ENCODE results near the gene SEZ6L.

Gene SEZ6L

GRCh38 chr22:26333088-26333800 lies 164.0 kb downstream of the SEZ6L start:
- Histone ChIP-seq H3K9me3 (ENCODE audit: control insufficient read depth, low read length) (no peaks in the 10 kb centered on the region), H3K27ac (ENCODE audit: low read depth, low read length, severe bottlenecking) (no peak overlapping the region), H3K4me1 (ENCODE audit: control insufficient read depth, insufficient read depth, low read length, poor library complexity, severe bottlenecking) (no peaks in the 10 kb centered on the region), H3K4me3 (ENCODE audit: extremely low read depth, insufficient read depth, low read length, poor library complexity, severe bottlenecking) (no peak overlapping the region), H3K36me3 (ENCODE audit: control insufficient read depth, insufficient read depth, low read length) (no peaks in the 10 kb centered on the region)
- WGBS, 2 experiments (ENCODE audit: insufficient coverage in 2 of 2) = 84 to 89% methylated on average over 4 to 5 of the region's 5 CpGs

GRCh38 chr22:26334232-26334631 lies 165.0 kb downstream of the SEZ6L start:
- Histone ChIP-seq H3K4me1 (ENCODE audit: control insufficient read depth, insufficient read depth, low read length, poor library complexity, severe bottlenecking) (no peaks in the 10 kb centered on the region), H3K36me3 (ENCODE audit: control insufficient read depth, insufficient read depth, low read length) (no peaks in the 10 kb centered on the region), H3K9me3 (ENCODE audit: control insufficient read depth, low read length) (no peaks in the 10 kb centered on the region), H3K4me3 (ENCODE audit: extremely low read depth, insufficient read depth, low read length, poor library complexity, severe bottlenecking) (no peak overlapping the region), H3K27ac (ENCODE audit: low read depth, low read length, severe bottlenecking) (no peak overlapping the region)
- 89 to 98% methylated on average over 7 to 9 of the region's 9 CpGs for WGBS, 2 experiments (ENCODE audit: insufficient coverage in 2 of 2)

- WGBS, 2 experiments (ENCODE audit: insufficient coverage in 2 of 2) = 62 to 80% methylated on average over 2 of the region's 4 CpGs
- no peaks in the 10 kb centered on the region for H3K9me3 ChIP-seq (ENCODE audit: control insufficient read depth, low read length)
These were observed 167.5 kb downstream of the SEZ6L start for GRCh38 chr22:26336773-26337172.

DNA sequence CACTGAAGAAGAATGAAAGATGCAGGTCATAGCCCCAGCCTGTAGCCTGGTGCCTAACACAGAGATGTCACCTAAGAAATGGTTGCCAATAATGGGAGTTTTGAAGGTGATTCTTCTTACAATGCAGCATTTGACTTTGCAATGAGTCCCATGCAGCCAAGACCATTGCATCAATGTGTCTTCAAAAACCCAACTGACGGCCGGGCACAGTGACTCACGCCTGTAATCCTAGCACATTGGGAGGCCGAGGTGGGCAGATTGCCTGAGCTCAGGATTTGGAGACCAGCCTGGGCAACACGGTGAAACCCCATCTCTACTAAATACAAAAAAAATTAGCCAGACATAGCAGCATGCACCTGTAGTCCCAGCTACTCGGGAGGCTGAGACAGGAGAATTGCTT lies 170.5 kb downstream of the SEZ6L start:
- Histone ChIP-seq H3K9me3 (ENCODE audit: control insufficient read depth, low read length) (no peaks in the 10 kb centered on the region), H3K4me3 (ENCODE audit: extremely low read depth, insufficient read depth, low read length, poor library complexity, severe bottlenecking) (no peak overlapping the region), H3K27ac (ENCODE audit: low read depth, low read length, severe bottlenecking) (no peak overlapping the region), H3K36me3 (ENCODE audit: control insufficient read depth, insufficient read depth, low read length) (no peaks in the 10 kb centered on the region), H3K4me1 (ENCODE audit: control insufficient read depth, insufficient read depth, low read length, poor library complexity, severe bottlenecking) (no peaks in the 10 kb centered on the region)
- WGBS, 2 experiments (ENCODE audit: insufficient coverage in 2 of 2) = 83 to 90% methylated on average over 5 to 6 of the region's 6 CpGs

More at GRCh38 chr22:26336773-26337172, 167.5 kb downstream of the SEZ6L start:
- no peaks in the 10 kb centered on the region for H3K36me3 ChIP-seq (ENCODE audit: control insufficient read depth, insufficient read depth, low read length)
- H3K4me1 ChIP-seq (ENCODE audit: control insufficient read depth, insufficient read depth, low read length, poor library complexity, severe bottlenecking) = no peaks in the 10 kb centered on the region
- H3K4me3 ChIP-seq (ENCODE audit: extremely low read depth, insufficient read depth, low read length, poor library complexity, severe bottlenecking) = no peak overlapping the region
- no peak overlapping the region for H3K27ac ChIP-seq (ENCODE audit: low read depth, low read length, severe bottlenecking)

GRCh38 chr22:26342745-26343410 lies 173.6 kb downstream of the SEZ6L start:
- Histone ChIP-seq H3K9me3 (ENCODE audit: control insufficient read depth, low read length) (no peaks in the 10 kb centered on the region), H3K27ac (ENCODE audit: low read depth, low read length, severe bottlenecking) (no peak overlapping the region), H3K4me3 (ENCODE audit: extremely low read depth, insufficient read depth, low read length, poor library complexity, severe bottlenecking) (no peak overlapping the region), H3K4me1 (ENCODE audit: control insufficient read depth, insufficient read depth, low read length, poor library complexity, severe bottlenecking) (no peaks in the 10 kb centered on the region), H3K36me3 (ENCODE audit: control insufficient read depth, insufficient read depth, low read length) (no peaks in the 10 kb centered on the region)
- WGBS, 2 experiments (ENCODE audit: insufficient coverage in 2 of 2) = 68 to 85% methylated on average over 3 to 4 of the region's 6 CpGs

DNA sequence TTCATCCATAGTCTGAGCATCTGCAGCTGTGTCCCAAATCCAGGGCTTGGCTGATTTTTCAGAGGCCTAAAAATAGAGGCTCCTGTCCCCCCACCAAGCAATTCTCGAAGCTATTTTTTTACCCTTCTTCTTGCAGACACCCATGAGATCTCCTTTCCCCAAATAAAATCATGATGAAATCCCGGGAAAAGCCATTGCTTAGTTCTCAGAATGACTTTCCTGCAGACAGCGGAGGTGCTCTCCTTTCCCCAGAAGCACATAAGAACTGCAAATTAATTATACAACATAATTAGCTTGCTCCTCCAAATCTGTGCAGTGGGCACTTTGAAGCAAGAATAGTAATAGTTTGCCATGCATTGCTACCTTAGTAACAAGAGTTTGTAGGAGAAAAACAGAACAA lies 176.2 kb downstream of the SEZ6L start:
- no peak overlapping the region for H3K27ac ChIP-seq (ENCODE audit: low read depth, low read length, severe bottlenecking)
- no peaks in the 10 kb centered on the region for H3K36me3 ChIP-seq (ENCODE audit: control insufficient read depth, insufficient read depth, low read length)
- H3K4me3 ChIP-seq (ENCODE audit: extremely low read depth, insufficient read depth, low read length, poor library complexity, severe bottlenecking) = no peak overlapping the region
- WGBS, 2 experiments (ENCODE audit: insufficient coverage in 2 of 2) = 83 to 84% methylated on average over 2 to 3 of the region's 3 CpGs
- H3K4me1 ChIP-seq (ENCODE audit: control insufficient read depth, insufficient read depth, low read length, poor library complexity, severe bottlenecking) = no peaks in the 10 kb centered on the region
- H3K9me3 ChIP-seq (ENCODE audit: control insufficient read depth, low read length) = no peaks in the 10 kb centered on the region

GRCh38 chr22:26348810-26349526 lies 179.7 kb downstream of the SEZ6L start:
- H3K4me3 ChIP-seq (ENCODE audit: extremely low read depth, insufficient read depth, low read length, poor library complexity, severe bottlenecking) = no peak overlapping the region
- no peaks in the 10 kb centered on the region for H3K36me3 ChIP-seq (ENCODE audit: control insufficient read depth, insufficient read depth, low read length)
- H3K4me1 ChIP-seq (ENCODE audit: control insufficient read depth, insufficient read depth, low read length, poor library complexity, severe bottlenecking) = no peaks in the 10 kb centered on the region
- WGBS, 2 experiments (ENCODE audit: insufficient coverage in 2 of 2) = no CpG with 5 or more reads among the region's 2 CpGs
- H3K9me3 ChIP-seq (ENCODE audit: control insufficient read depth, low read length) = no peaks in the 10 kb centered on the region
- H3K27ac ChIP-seq (ENCODE audit: low read depth, low read length, severe bottlenecking) = no peak overlapping the region

GRCh38 chr22:26354707-26355106 lies 185.4 kb downstream of the SEZ6L start:
- no peaks in the 10 kb centered on the region for H3K36me3 ChIP-seq (ENCODE audit: control insufficient read depth, insufficient read depth, low read length)
- H3K9me3 ChIP-seq (ENCODE audit: control insufficient read depth, low read length) = no peaks in the 10 kb centered on the region
- H3K4me3 ChIP-seq (ENCODE audit: extremely low read depth, insufficient read depth, low read length, poor library complexity, severe bottlenecking) = no peak overlapping the region
- 85 to 90% methylated on average over 17 to 19 of the region's 20 CpGs for WGBS, 2 experiments (ENCODE audit: insufficient coverage in 2 of 2)
- no peaks in the 10 kb centered on the region for H3K4me1 ChIP-seq (ENCODE audit: control insufficient read depth, insufficient read depth, low read length, poor library complexity, severe bottlenecking)
- H3K27ac ChIP-seq (ENCODE audit: low read depth, low read length, severe bottlenecking) = no peak overlapping the region

DNA sequence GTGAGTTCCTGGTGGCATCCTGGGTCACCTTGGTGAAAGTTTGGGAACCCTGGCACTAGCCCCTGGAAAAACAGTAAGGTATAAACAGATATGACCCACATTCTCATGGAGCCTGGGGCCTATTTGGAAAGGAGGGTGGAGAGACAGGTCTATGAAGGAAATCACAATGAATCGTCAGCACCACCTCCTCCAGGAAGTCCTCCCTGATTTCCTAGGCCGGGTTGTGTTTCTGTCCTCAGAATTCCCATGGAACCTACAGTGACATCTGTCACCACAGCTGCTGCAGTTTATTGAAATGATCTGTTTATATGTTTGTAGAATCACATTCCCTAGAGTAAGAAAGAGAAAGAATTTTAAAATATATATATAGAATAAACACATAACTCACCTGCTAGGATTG lies 188.0 kb downstream of the SEZ6L start:
- Histone ChIP-seq H3K4me1 (ENCODE audit: control insufficient read depth, insufficient read depth, low read length, poor library complexity, severe bottlenecking) (no peaks in the 10 kb centered on the region), H3K9me3 (ENCODE audit: control insufficient read depth, low read length) (no peaks in the 10 kb centered on the region), H3K27ac (ENCODE audit: low read depth, low read length, severe bottlenecking) (no peak overlapping the region), H3K36me3 (ENCODE audit: control insufficient read depth, insufficient read depth, low read length) (no peaks in the 10 kb centered on the region), H3K4me3 (ENCODE audit: extremely low read depth, insufficient read depth, low read length, poor library complexity, severe bottlenecking) (no peak overlapping the region)
- WGBS, 2 experiments (ENCODE audit: insufficient coverage in 2 of 2) = 83% methylated on average over 1 of the region's 2 CpGs; no CpG with 5 or more reads in 1 of the 2 experiments

DNA sequence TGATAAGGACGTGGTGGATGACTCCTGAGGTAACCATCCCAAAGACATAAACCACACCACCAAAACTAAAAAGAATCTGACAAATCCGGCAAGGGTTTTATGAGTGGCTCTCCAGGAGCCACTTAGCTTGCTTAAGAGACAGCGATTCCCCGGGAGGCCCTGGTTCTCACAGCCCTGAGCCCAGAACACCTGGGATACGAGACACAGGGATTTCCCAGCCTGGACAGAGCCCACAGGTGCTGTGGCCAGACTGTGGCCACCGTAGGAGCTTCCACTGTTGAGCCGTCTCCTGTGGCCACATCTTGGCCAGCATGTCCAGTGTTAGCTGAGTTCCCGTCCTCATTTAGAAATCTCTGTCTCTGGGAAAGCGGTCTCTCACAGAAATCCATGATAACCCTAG lies 188.6 kb downstream of the SEZ6L start:
- H3K36me3 ChIP-seq (ENCODE audit: control insufficient read depth, insufficient read depth, low read length) = no peaks in the 10 kb centered on the region
- H3K4me1 ChIP-seq (ENCODE audit: control insufficient read depth, insufficient read depth, low read length, poor library complexity, severe bottlenecking) = no peaks in the 10 kb centered on the region
- H3K9me3 ChIP-seq (ENCODE audit: control insufficient read depth, low read length) = no peaks in the 10 kb centered on the region
- no peak overlapping the region for H3K4me3 ChIP-seq (ENCODE audit: extremely low read depth, insufficient read depth, low read length, poor library complexity, severe bottlenecking)
- 91 to 93% methylated on average over 7 of the region's 9 CpGs for WGBS, 2 experiments (ENCODE audit: insufficient coverage in 2 of 2)
- no peak overlapping the region for H3K27ac ChIP-seq (ENCODE audit: low read depth, low read length, severe bottlenecking)

All from mesodermal cell (in vitro differentiated cells).